Activated CD4-positive, alpha-beta T cell treated with anti-CD3 and anti-CD28 coated beads, Interleukin-2, amount 10 ng/mL, durations not matched to agents 24 days and 14 days (primary cell): ENCODE data around the gene SPAG4. TPM values are rescaled to one million over a fixed set of nuclear protein-coding genes. Genes with fewer than 3 reads are reported as not detected.

Experiments used
- DNase-seq: peaks from one replicate; pipeline ENCODE4 v3.0.0; 2022
- H3K27ac Mint-ChIP-seq: one replicate; pipeline ENCODE4 v1.8.0; 2022; ENCODE audit warnings: mild to moderate bottlenecking, mixed read lengths
- H3K27me3 Mint-ChIP-seq: one replicate; pipeline ENCODE4 v1.8.0; 2022; ENCODE audit warnings: mixed read lengths
- H3K36me3 Mint-ChIP-seq: one replicate; pipeline ENCODE4 v1.8.0; 2022; ENCODE audit warnings: low read depth, mild to moderate bottlenecking, mixed read lengths
- H3K4me1 Mint-ChIP-seq: one replicate; pipeline ENCODE4 v1.8.0; 2021; ENCODE audit warnings: mixed read lengths
- H3K4me3 Mint-ChIP-seq: one replicate; pipeline ENCODE4 v1.8.0; 2022; ENCODE audit warnings: mild to moderate bottlenecking, moderate library complexity, mixed read lengths
- H3K9me3 Mint-ChIP-seq: one replicate; pipeline ENCODE4 v1.8.0; 2021; ENCODE audit warnings: mixed read lengths
- intact Hi-C: fragments of 100-400 bp; cut with micrococcal nuclease; formaldehyde crosslinking; loops from one replicate; pipeline ENCODE4 v1.15.1; 2023
- total RNA-seq: library from RNA; stranded (reverse); gene quantifications from 2 replicates; pipeline ENCODE4 v1.2.3, GENCODE V29; 2022

SPAG4 gene
- total RNA-seq, 1 donor from 2014 or later = 5.2 TPM

GRCh38 chr20:35620818-35621559 lies 5.4 kb downstream of the SPAG4 start:
- intact Hi-C loops = no loop called here
- H3K27ac Mint-ChIP-seq = no peak overlapping the region
- no peak for DNase-seq
- H3K4me3 Mint-ChIP-seq = no peak overlapping the region
- peaks cover 29% of the 10 kb centered on the region for H3K4me1 Mint-ChIP-seq
- H3K36me3 Mint-ChIP-seq = peaks cover 26% of the 10 kb centered on the region
- no peaks in the 10 kb centered on the region for H3K9me3 Mint-ChIP-seq
- H3K27me3 Mint-ChIP-seq = no peaks in the 10 kb centered on the region

GRCh38 chr20:35621560-35621946 lies 5.9 kb downstream of the SPAG4 start:
- no peak overlapping the region for H3K4me3 Mint-ChIP-seq
- H3K36me3 Mint-ChIP-seq = peaks cover 31% of the 10 kb centered on the region
- intact Hi-C loops = no loop called here
- DNase-seq = no peak
- H3K27ac Mint-ChIP-seq = no peak overlapping the region
- no peaks in the 10 kb centered on the region for H3K27me3 Mint-ChIP-seq
- H3K4me1 Mint-ChIP-seq = peaks cover 29% of the 10 kb centered on the region
- no peaks in the 10 kb centered on the region for H3K9me3 Mint-ChIP-seq

GRCh38 chr20:35625584-35626385 lies 10.2 kb downstream of the SPAG4 start:
- Mint-ChIP-seq H3K4me1 (peaks cover 4% of the 10 kb centered on the region), H3K4me3 (no peak overlapping the region), H3K27ac (peak overlapping the region; percentile 81), H3K27me3 (no peaks in the 10 kb centered on the region), H3K36me3 (peaks cover 53% of the 10 kb centered on the region), H3K9me3 (no peaks in the 10 kb centered on the region)
- intact Hi-C loops = no loop called here
- no peak for DNase-seq

GRCh38 chr20:35626386-35627001 lies 10.9 kb downstream of the SPAG4 start:
- peaks cover 2% of the 10 kb centered on the region for H3K4me1 Mint-ChIP-seq
- peak overlapping the region; percentile 20 for H3K27ac Mint-ChIP-seq
- H3K4me3 Mint-ChIP-seq = no peak overlapping the region

GRCh38 chr20:35627121-35627520 lies 11.5 kb downstream of the SPAG4 start:
- H3K4me3 Mint-ChIP-seq = no peak overlapping the region
- peaks cover 2% of the 10 kb centered on the region for H3K4me1 Mint-ChIP-seq
- H3K9me3 Mint-ChIP-seq = no peaks in the 10 kb centered on the region
- peaks cover 55% of the 10 kb centered on the region for H3K36me3 Mint-ChIP-seq
- DNase-seq = no peak
- no peaks in the 10 kb centered on the region for H3K27me3 Mint-ChIP-seq
- H3K27ac Mint-ChIP-seq = no peak overlapping the region
- intact Hi-C loops = no loop called here

More at GRCh38 chr20:35626386-35627001, 10.9 kb downstream of the SPAG4 start:
- H3K27me3 Mint-ChIP-seq = no peaks in the 10 kb centered on the region
- no peak for DNase-seq
- intact Hi-C loops = no loop called here
- H3K9me3 Mint-ChIP-seq = no peaks in the 10 kb centered on the region
- peaks cover 55% of the 10 kb centered on the region for H3K36me3 Mint-ChIP-seq

- Mint-ChIP-seq H3K4me1 (peaks cover 2% of the 10 kb centered on the region), H3K9me3 (no peaks in the 10 kb centered on the region), H3K27me3 (no peaks in the 10 kb centered on the region), H3K4me3 (no peak overlapping the region), H3K27ac (no peak overlapping the region), H3K36me3 (peaks cover 56% of the 10 kb centered on the region)
- intact Hi-C loops = no loop called here
- no peak for DNase-seq
These were observed 14.0 kb downstream of the SPAG4 start for GRCh38 chr20:35629427-35630145.

GRCh38 chr20:35630636-35631035 lies 15.0 kb downstream of the SPAG4 start:
- no peak for DNase-seq
- Mint-ChIP-seq H3K4me3 (no peak overlapping the region), H3K9me3 (no peaks in the 10 kb centered on the region), H3K27ac (no peak overlapping the region), H3K36me3 (peaks cover 53% of the 10 kb centered on the region), H3K27me3 (no peaks in the 10 kb centered on the region), H3K4me1 (peaks cover 6% of the 10 kb centered on the region)
- intact Hi-C loops = no loop called here

GRCh38 chr20:35632539-35633115 lies 17.0 kb downstream of the SPAG4 start:
- DNase-seq = no peak
- Mint-ChIP-seq H3K36me3 (peaks cover 37% of the 10 kb centered on the region), H3K9me3 (no peaks in the 10 kb centered on the region), H3K4me3 (no peak overlapping the region), H3K27me3 (no peaks in the 10 kb centered on the region), H3K27ac (no peak overlapping the region), H3K4me1 (peaks cover 11% of the 10 kb centered on the region)
- intact Hi-C loops = no loop called here

GRCh38 chr20:35635652-35636051 lies 20.0 kb downstream of the SPAG4 start:
- Mint-ChIP-seq H3K4me1 (peaks cover 18% of the 10 kb centered on the region), H3K4me3 (no peak overlapping the region), H3K27ac (peak overlapping the region; percentile 55), H3K9me3 (no peaks in the 10 kb centered on the region), H3K36me3 (peaks cover 20% of the 10 kb centered on the region), H3K27me3 (no peaks in the 10 kb centered on the region)
- intact Hi-C loops = no loop called here
- no peak for DNase-seq

GRCh38 chr20:35636095-35636494 lies 20.5 kb downstream of the SPAG4 start:
- intact Hi-C loops = no loop called here
- Mint-ChIP-seq H3K27me3 (no peaks in the 10 kb centered on the region), H3K4me1 (peaks cover 21% of the 10 kb centered on the region), H3K36me3 (peaks cover 17% of the 10 kb centered on the region), H3K9me3 (no peaks in the 10 kb centered on the region), H3K27ac (peak overlapping the region; percentile 55), H3K4me3 (no peak overlapping the region)
- DNase-seq = no peak

GRCh38 chr20:35637276-35637675 lies 21.6 kb downstream of the SPAG4 start:
- H3K27me3 Mint-ChIP-seq = no peaks in the 10 kb centered on the region
- peak overlapping the region; percentile 16 for H3K27ac Mint-ChIP-seq
- no peak overlapping the region for H3K4me3 Mint-ChIP-seq
- no peak for DNase-seq
- H3K9me3 Mint-ChIP-seq = no peaks in the 10 kb centered on the region
- intact Hi-C loops = no loop called here
- peaks cover 11% of the 10 kb centered on the region for H3K36me3 Mint-ChIP-seq
- H3K4me1 Mint-ChIP-seq = peaks cover 25% of the 10 kb centered on the region

- H3K4me3 Mint-ChIP-seq = no peak overlapping the region
- H3K4me1 Mint-ChIP-seq = peaks cover 36% of the 10 kb centered on the region
These were observed 23.1 kb downstream of the SPAG4 start for GRCh38 chr20:35638751-35639150.

GRCh38 chr20:35640724-35641123 lies 25.1 kb downstream of the SPAG4 start:
- peaks cover 35% of the 10 kb centered on the region for H3K4me1 Mint-ChIP-seq
- no peak overlapping the region for H3K27ac Mint-ChIP-seq
- peaks cover 6% of the 10 kb centered on the region for H3K36me3 Mint-ChIP-seq
- H3K9me3 Mint-ChIP-seq = no peaks in the 10 kb centered on the region
- no peaks in the 10 kb centered on the region for H3K27me3 Mint-ChIP-seq
- intact Hi-C loops = no loop called here
- no peak overlapping the region for H3K4me3 Mint-ChIP-seq
- no peak for DNase-seq

More at GRCh38 chr20:35638751-35639150, 23.1 kb downstream of the SPAG4 start:
- intact Hi-C loops = no loop called here
- no peak for DNase-seq
- Mint-ChIP-seq H3K36me3 (peaks cover 9% of the 10 kb centered on the region), H3K9me3 (no peaks in the 10 kb centered on the region), H3K27me3 (no peaks in the 10 kb centered on the region), H3K27ac (no peak overlapping the region)
